Astrocyte of the hippocampus (primary cell): ENCODE data around the gene COL4A2.
"Not testable (repeated sequence)": the region's sequence is repeated elsewhere in the genome, so short reads cannot be mapped to it uniquely, and the experiment has no call there.

Source experiments
- DNase-seq: peaks from one replicate; pipeline ENCODE4 v3.0.0; 2011; ENCODE audit warnings: low read depth, low spot score

Gene COL4A2

DNA sequence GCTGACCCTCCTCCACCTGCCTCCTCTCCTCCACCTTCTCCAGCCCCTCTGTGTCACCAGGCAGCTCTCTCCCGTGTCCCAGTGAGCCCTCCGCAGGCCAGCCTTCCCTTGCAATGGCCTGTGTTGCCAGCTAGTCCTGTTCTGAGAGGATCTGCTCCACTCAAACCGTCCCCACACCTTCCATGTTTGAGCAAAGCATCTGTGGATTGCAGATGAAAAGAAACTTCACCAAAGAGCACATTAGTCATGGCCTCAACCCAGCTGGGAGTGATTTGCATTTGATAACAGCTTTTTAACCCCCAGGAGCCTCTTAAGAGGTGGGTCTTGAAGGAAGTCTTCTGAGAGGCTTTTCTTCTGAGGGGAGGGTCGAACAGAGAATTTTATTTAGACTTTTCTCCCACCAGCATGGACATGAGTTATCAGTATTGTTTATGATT is 72.8 kb downstream of the COL4A2 start:
- DNase-seq: peak; percentile 71

DNA sequence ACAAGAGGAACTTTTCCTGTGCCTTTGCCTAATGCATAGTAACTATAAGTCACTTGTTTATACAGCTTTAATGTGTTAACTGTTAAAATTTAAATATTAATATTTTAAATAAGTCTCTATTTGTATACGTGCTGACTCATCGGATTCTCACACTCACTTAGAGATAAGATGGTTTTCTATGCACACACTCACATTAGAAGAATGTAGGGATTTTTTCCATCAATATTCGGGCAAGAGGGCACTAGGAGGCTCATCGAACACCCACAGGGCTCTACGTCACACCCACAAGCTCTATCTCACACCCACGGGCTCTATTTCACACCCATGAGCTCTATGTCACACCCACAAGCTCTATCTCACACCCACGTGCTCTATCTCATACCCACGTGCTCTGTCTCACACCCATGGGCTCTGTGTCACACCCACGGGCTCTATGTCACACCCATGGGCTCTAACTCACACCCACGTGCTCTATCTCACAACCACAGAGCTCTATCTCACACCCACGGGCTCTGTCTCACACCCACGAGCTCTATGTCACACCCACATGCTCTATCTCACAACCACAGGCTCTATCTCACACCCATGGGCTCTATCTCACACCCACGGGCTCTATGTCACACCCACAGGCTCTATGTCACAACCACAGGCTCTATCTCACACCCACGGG is 73.4 kb downstream of the COL4A2 start:
- DNase-seq: peak; percentile 66

DNA sequence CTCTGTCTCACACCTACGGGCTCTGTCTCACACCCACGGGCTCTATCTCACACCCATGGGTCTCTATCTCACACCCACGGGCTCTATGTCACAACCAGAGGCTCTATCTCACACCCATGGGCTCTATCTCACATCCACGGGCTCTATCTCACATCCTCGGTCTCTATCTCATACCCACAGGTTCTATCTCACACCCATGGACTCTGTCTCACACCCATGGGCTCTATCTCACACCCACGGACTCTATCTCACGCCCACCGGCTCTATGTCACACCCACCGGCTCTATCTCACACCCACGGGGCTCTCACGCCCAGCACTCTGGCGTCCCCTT is 73.9 kb downstream of the COL4A2 start:
- no peak for DNase-seq

DNA sequence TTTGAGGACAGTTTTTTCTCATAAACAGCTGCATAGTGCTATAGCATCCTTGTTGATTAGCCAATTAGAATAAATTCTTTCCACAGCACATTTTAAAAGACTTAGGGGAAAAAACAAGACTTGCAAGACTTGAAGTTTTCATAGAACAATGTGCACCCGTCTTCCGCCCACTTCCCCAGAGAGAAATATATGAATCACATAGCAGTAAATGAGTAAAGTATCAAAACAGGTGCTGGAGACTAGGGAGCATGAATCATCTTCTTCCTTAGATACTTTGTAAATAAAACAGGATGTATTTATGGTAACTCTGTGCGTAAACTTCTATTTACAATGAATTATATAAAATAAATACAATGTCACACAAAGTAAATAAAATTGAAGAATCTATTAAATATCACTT is 75.1 kb downstream of the COL4A2 start:
- DNase-seq: peak; percentile 45

DNA sequence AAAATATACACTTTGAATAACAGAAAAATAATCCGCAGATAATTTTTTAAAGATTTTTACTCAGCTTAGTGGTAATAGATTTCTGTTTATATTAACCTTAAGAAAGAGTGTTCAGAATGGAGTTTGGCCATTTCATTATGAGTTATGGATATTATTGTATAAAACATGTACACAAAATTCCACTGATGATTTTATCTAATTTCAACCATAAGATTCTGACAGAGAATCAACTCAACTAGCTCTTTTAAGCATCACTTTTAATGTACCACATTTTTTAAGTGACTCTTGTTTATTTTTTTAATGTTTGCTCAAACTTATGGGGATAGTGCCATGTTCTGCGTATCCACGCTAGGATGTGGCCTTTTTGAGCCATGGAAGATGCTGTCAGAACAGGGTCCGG is 75.7 kb downstream of the COL4A2 start:
- no peak for DNase-seq

DNA sequence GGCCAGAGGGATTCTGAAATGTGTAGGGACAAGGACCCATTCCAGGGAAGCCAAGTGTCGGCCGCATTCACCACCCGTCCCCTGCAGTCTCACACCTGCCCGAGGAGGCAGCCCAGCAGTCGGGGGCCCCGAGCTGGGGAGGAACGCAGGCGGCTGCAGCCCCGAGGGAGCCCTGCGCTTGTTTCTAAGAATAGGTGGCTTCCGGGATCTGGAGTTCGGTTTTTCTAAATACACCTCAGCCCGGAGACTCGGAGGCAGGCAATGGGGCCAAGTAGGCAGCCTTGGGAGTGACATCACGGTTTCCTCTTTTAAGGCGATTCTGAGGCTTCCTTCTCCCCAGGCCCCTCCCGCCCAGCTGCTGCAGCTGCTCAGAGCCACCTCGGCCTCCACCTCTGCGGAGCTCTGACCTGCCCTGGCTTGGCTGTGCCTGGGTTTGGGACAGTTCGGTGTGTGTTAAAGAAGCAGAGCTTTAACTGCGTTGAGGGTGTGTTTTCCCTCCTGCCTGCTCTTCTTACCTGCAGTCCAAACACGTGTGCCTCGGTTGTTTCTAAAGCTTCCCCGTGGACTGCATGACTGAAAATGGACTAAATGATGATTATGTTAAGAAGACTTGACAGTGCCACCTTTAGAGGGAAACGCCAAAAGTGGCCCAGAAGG is 80.5 kb downstream of the COL4A2 start:
- no peak for DNase-seq

DNA sequence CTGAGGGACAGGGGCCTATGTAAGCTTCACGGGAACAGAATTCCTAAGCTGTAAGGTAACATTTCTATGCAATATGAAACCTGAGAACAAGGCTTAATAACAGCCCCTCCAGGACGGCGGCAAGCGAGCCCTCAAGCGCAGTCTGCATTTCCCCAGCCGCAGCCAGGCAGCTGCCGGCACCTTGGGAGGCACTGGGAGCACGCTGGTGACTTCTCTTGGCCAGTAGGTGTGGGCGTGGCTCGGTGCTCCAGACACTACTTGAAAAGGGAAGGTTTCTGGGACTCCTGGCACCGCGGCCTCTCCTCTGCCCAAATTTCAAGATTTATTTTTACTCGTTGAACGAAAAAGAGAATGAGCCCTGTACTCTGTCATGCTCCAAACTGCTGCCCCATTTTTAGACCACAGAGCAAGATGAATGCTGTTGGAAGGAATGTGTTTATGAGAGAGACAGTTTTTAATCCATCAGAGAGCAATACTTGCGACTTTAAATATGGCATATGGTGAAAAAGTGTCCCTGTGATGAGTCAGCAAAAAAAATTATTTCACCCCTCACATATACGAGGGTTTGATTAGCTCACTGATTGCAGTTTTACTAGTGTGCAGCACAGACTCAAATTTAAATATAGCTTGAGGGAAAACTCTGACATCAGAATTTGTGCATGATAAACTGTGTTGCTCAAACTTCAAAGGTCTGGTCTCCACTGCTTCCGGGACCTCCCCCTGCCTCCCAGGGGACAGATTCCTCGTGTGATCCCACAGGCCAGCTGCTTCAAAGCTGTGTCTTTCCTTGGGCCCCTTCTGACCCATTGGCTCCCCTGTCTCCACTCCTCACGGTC is 81.2 kb downstream of the COL4A2 start:
- DNase-seq: peak; percentile 44

DNA sequence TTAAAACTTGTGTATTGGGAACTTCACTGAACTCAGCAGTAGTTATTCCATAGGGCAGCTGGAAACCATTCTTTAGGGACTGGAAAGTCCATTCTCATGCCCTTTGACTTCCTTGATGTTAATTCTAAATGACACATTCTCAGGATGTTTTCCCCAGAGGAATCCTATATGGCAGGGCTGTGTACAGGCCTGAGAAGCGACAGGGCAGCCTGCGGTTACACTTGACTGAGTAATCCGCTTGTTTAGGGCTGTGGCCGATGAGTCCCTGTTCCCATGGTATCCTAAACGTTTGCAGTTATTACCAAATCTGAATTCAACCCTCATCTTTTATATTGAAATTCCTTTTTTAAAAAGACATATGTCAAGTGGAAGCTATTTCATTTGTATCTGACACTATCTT is 83.5 kb downstream of the COL4A2 start:
- DNase-seq: peak; percentile 68

DNA sequence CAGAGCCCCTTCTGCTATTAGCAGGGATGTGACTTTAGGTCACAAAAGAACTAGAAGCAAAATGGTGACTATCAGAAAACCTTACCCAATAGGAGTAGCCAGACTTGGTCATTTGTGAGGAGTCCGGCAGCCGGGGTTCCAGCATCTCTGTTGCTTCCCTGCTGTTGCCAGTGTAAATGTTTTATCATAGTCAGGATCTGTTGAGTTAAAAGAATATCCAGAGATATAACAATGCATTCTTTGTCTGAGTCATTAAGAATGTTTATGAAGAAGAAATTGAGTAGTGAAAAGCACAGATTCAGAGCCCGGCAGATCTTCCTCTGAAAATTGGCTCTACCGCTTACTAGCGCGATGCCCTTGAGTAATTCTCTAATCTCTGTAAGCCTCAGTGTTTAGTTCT is 84.2 kb downstream of the COL4A2 start:
- DNase-seq: no peak

DNA sequence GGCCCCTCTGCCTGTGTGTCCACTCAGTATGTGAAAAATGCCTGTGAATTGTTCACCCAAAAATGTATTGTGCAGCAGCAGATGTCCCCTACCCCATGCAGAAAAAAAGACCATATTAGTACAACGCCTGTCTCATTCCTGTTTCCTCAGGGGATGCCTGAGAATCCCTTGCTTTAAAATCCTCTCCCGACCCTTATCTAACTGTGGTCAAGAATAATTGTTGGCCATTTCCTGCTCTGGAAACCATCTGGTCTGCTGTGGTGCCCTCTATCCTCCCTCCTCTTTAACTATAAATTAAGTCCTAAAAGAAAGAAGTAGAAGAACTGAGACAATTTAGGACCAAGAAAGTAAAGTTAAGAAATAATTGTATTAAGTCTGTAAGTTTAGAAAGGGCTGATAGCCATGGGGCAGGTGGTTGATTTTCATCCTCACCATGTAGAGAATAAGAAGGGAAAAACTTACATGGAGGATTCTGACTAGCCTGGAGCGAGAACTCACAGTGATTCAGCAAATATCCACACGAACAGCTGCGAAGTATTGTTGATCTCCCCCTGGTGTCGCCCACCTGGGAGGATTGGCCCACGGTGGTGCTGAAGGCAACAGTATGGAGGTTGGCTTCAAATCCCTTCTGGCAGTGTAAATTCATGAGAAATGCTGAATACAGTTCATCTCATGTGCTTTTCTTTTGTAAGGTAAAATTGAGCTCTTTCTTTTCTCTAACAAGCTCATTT is 85.6 kb downstream of the COL4A2 start:
- peak; percentile 45 for DNase-seq

DNA sequence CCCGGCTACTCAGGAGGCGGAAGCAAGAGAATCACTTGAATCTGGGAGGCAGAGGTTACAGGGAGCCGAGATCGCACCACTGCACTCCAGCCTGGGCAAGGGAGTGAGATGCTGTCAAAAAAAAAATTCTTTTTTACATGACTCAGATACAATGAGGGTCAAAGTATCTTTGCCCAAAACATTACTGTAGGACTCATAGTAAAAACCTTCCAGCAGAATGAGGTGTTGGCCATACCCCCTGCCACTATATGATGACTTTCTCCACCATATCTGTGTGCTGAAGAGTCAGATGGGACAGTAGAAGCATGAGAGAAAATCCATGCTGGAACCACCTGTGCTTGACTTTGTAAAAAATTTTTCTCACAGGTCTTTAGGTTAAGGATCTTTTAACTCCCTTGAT is 86.7 kb downstream of the COL4A2 start:
- DNase-seq: no peak

DNA sequence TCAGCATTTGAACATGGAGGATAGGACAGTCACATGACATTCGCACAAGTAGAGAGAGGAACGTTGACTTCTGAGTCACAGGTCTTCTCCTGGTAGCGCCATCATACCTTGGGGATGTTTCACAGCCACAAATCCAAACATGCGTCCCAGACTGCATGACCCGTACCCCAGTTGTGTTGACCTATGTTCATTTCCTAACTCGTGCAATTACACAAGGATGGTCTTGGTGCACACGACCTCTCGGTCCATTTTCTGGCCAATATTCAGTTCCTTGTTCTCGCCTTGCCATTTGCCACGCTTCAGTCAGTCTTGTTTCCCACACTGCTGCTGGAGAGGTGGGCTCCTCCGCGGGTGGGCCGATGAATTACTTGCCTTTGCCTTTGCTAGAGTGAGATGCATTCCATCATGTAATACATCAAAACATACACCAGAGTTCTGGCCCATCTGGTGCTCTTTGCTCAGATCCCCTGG is 87.3 kb downstream of the COL4A2 start:
- no peak for DNase-seq

DNA sequence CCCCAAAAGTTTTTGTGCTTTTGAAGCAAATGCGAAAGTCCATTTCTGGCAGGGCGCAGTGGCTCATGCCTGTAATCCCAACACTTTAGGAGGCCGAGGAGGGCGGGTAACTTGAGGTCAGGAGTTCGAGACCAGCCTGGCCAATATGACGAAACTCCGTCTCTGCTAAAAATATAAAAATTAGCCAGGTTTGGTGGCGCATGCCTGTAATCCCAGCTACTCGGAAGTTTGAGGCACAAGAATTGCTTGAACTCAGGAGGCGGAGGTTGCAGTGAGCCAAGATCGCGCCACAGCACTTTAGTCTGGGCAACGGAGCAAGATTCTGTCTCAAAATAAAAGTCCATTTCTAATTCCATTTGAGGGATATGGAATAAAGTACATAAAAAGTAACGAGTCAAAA is 88.5 kb downstream of the COL4A2 start:
- not testable (repeated sequence) for DNase-seq

DNA sequence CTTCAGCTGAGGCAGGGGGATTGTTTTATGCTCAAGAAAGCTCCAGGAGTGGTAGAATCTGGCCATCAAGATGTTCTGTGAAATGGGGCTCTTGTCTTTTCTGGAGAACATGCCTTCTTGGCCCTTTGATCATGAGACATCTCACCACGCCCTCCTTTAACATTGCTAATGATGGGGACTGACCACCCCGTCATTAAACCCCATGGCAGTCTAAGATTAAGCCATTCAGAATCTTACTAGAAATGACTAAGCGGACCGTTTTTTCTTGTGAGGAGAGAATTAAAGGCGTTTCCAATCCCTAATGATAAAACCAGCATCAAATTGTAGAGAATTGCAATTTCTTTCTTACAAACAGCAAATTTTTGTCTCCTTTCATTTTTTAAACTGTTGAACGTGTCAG is 89.4 kb downstream of the COL4A2 start:
- DNase-seq: no peak

DNA sequence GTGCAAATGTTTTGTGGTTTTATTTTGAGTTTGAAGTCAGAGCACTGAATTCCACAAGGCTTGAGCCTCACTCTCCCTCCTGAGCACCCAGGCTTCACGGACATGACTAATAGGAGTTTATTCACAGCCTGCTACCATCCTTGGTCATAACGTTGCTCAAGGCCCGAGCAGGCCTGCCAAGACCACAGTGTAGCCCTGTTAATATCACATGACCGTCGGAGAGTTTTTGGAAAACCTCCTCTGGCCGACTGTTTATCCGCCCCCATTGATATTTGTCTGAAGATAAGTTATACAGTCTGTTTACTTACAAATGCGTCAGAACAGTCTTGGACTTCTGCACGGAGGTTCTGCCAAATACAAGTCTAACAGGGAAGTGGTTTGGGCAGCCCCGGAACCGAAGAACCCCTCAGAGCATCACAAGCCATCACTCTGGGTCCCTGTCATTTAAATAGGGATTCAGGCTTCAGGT is 89.9 kb downstream of the COL4A2 start:
- DNase-seq: peak; percentile 99

DNA sequence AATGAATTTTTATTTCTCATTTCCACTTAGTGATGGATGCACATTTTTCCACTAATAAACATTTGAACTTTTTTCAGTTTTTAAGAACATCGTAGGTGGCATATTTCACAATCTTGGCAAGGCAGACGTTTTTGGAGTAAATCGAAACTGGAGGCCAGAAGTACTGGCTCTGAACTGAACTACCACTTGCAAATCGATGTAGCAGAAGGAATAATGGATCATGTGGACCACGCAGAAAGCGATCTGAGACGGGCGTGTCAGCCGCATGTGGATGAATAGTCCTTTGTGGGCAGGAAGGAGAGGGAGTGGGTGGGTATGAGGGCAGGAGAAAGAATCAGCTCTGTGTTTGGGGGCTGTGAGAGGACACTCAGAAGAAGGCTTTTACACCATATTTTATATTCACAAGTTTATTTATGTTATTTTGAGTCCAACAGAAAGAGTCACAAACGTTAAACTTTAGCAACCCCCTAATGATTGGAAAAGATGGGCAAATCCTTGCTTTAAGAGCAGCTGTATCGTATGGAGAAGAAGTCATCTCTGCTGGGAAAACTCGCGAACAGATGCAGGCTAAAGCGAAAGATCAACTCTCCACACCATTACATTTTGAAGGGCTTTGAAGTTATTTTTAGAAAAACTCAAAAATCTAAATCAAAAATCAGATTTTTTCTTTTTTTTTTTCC is 90.5 kb downstream of the COL4A2 start:
- DNase-seq: peak; percentile 77

DNA sequence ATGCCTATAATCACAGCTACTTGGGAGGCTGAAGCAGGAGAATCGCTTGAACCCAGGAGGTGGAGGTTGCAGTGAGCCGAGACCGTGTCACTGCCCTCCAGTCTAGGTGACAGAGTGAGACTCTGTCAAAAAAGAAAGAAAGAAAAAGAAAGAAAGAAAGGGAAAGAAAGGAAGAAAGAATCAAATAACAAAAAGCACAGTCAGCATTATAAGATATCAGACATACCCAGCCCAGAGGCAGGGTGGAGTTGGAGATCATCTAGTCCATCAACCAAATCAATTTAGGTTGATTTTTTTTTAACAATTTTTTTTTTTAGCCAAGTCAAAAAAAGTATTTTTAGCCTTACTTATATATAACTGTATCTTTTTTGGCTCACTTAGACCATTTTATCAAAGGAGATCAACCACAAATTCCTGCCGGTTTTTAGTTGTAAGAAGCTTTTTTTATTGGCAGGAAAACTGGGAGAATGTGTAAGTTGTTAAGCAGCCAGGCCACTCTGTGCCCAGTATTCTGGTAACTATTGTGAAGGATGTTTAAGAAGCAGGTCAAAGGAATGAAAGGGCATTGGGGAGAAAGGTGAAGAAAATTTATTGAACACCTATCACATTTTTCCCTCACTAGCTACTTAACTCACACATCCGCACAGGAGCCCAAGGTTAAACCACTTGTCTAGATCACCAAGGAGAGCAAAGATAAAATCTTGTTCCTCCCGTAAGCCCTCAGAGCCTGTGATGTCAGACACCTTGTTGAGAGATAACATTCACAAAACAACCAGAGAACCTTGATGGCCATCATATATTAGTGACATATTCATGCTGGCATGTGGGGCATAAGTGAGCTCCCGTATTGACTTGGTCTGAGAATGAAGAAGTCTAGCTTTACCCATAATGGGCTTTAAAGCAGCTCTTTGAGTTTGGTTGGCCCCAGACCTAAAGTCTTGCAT is 91.8 kb downstream of the COL4A2 start:
- peak; percentile 81 for DNase-seq

DNA sequence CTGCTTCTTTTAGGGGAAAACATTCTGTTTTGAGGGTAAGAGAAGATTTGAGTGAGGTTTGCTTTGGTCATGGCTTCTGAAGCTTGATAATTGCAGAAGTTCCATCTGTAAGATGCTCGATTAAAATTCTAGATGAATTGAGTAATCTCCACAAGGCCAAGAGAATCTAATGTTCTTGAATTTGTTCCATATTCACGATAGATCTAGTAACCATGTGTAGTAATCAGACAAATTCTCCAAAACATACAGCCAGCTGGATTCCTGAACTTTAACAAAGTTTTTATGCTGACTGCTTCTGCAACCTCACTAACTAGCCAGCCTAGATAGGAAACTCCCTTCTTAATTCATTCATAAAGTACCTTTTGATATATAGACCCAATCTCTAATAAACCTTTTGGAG is 92.7 kb downstream of the COL4A2 start:
- no peak for DNase-seq

DNA sequence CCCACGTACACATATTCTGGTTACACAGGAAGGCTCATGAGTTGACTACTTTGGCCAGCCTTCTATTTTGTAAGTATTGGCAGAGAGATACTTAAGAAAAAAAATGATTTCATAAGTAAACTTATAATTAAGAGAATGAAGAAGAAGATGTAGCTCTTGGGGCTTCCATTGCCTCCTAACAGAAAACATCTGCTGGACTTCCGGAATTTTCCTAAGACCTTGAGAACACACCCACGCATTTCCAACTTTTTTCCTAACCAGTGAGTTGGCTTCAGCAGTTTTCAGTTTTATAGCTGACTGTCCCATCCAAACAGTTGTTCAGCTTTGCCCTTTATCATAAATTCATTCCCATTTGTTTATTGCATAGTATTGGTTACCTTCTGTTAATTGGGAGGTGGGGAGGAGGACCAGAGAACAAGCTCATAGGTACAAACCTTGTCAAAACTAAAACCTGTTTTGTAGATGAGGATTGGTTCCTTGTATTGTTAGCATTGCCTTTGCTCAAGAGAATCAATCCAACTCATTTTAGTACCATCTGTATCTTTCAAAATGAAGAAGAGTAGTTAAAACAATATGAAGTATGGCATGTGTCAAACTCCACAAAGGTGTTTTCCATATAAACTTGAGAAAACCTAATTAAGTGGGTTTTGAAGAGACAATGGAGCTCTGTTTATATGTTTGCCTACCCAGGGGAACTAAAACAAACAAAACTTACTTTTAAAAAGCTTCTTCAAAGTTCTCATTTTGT is 93.9 kb downstream of the COL4A2 start:
- DNase-seq: no peak
